Measurements from ENCODE around the gene LYL1.

The LYL1 gene

GRCh38 chr19:13122275-13122878 lies 19.7 kb upstream of the LYL1 start:
- Histone ChIP-seq H3K9me3 (ENCODE audit: low read depth, low read length) (no peaks in the 10 kb centered on the region), H3K27ac (no peak overlapping the region), H3K4me3 (no peak overlapping the region), H3K36me3 (ENCODE audit: insufficient read depth, low read length) (peaks cover 10% of the 10 kb centered on the region; the same call in 1 of the 2 replicates), H3K9ac (ENCODE audit: insufficient read length) (no peak overlapping the region)
- TF ChIP-seq FOXP2 (optimal IDR thresholded peaks at IDR 0.05; ENCODE audit: control extremely low read depth, extremely low read length, insufficient read depth) (no peak), POLR2AphosphoS5 (IDR thresholded peaks at IDR 0.05; ENCODE audit: borderline replicate concordance, low read depth, low read length) (no peak), EZH2 (IDR thresholded peaks at IDR 0.05) (no peak)
- DNase-seq (ENCODE audit: low read depth, low spot score) = no peak

DNA sequence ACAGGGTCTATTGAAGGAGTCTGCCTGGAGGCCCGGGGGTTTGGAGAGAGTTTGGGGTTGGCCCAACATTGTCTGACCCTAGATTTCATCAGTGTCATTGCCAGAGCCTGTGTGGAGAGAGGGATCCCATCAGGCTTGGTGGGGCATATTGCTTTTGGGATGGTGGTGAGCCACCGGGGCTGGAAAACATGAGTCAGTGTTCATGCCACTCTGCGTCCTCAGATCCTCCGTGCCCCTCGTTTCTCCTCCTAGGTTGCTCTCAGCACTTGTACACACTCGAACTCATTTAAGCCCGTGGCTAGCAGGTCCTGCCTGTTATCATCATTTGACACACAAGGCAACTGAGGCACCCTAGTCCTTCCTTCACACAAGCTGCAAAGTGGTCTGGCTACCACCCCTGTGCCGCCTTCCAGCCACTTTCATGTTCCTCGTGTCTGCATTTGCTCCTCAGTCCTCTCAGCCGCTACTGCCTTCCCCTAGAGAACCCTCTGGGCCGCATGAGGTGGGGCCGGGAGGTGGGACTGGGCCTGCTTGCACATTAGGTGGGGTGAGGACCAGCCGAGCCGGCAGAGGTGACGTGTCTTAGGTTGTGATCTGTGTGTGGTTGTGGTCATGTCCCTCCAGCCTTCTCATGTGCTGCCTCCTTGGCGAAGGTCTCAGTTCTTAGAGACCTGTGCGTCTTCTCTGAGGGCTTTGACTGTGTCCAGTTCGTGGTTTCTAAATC lies 19.1 kb upstream of the LYL1 start:
- peaks cover 10% of the 10 kb centered on the region; the same call in 1 of the 2 replicates for H3K36me3 ChIP-seq (ENCODE audit: insufficient read depth, low read length)
- no peak for TF ChIP-seq FOXP2 (optimal IDR thresholded peaks at IDR 0.05; ENCODE audit: control extremely low read depth, extremely low read length, insufficient read depth)
- no peak for TF ChIP-seq EZH2 (IDR thresholded peaks at IDR 0.05)
- no peak for TF ChIP-seq POLR2AphosphoS5 (IDR thresholded peaks at IDR 0.05; ENCODE audit: borderline replicate concordance, low read depth, low read length)
- no peak overlapping the region for H3K9ac ChIP-seq (ENCODE audit: insufficient read length)
- DNase-seq (ENCODE audit: low read depth, low spot score) = no peak
- H3K4me3 ChIP-seq = peak overlapping the region; percentile 92; the same call in 1 of the 2 replicates
- H3K27ac ChIP-seq = peak overlapping the region; percentile 79
- no peaks in the 10 kb centered on the region for H3K9me3 ChIP-seq (ENCODE audit: low read depth, low read length)

GRCh38 chr19:13120817-13121216 lies 18.2 kb upstream of the LYL1 start:
- H3K36me3 ChIP-seq (ENCODE audit: insufficient read depth, low read length) = peaks cover 5% of the 10 kb centered on the region; the same call in 1 of the 2 replicates
- peak; percentile 47 for DNase-seq (ENCODE audit: low read depth, low spot score)
- TF ChIP-seq FOXP2 (optimal IDR thresholded peaks at IDR 0.05; ENCODE audit: control extremely low read depth, extremely low read length, insufficient read depth) = no peak
- TF ChIP-seq POLR2AphosphoS5 (IDR thresholded peaks at IDR 0.05; ENCODE audit: borderline replicate concordance, low read depth, low read length) = 0 out of 2 replicates have a peak, but pooled peaks have one; percentile 15
- TF ChIP-seq EZH2 (IDR thresholded peaks at IDR 0.05) = no peak
- no peaks in the 10 kb centered on the region for H3K9me3 ChIP-seq (ENCODE audit: low read depth, low read length)
- H3K4me3 ChIP-seq = peak overlapping the region; percentile 92
- peak overlapping the region; percentile 79 for H3K27ac ChIP-seq
- peak overlapping the region; percentile 48 for H3K9ac ChIP-seq (ENCODE audit: insufficient read length)

- Histone ChIP-seq H3K36me3 (ENCODE audit: insufficient read depth, low read length) (peaks cover 8% of the 10 kb centered on the region), H3K9me3 (ENCODE audit: low read depth, low read length) (no peaks in the 10 kb centered on the region), H3K4me3 (peak overlapping the region; percentile 92), H3K27ac (peak overlapping the region; percentile 79), H3K9ac (ENCODE audit: insufficient read length) (peak overlapping the region; percentile 97)
- DNase-seq (ENCODE audit: low read depth, low spot score) = no peak
- no peak for TF ChIP-seq FOXP2 (optimal IDR thresholded peaks at IDR 0.05; ENCODE audit: control extremely low read depth, extremely low read length, insufficient read depth)
- TF ChIP-seq EZH2 (IDR thresholded peaks at IDR 0.05) = no peak
- no peak for TF ChIP-seq POLR2AphosphoS5 (IDR thresholded peaks at IDR 0.05; ENCODE audit: borderline replicate concordance, low read depth, low read length)
These were observed 17.4 kb upstream of the LYL1 start for GRCh38 chr19:13120031-13120430.

DNA sequence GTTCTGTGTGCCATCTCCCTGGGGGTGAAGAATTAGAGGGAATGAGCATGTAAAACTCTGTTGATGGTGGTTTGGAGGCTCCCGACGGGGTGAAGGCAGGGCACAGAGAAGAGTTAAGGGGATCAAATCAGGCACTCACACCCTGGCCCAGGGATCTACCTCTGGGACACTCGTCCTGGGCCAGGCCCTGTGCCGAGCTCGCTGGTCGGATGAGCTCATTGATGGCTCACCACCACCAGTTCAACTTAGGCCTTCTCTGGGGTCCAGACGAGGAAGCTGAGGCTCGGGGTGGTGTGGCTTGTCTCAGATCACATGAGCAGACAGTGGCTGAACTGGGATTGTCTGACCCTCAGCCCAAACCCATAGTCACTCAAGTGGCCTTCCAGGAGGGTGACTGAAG lies 17.0 kb upstream of the LYL1 start:
- TF ChIP-seq FOXP2 (optimal IDR thresholded peaks at IDR 0.05; ENCODE audit: control extremely low read depth, extremely low read length, insufficient read depth) (no peak), POLR2AphosphoS5 (IDR thresholded peaks at IDR 0.05; ENCODE audit: borderline replicate concordance, low read depth, low read length) (no peak)
- H3K9ac ChIP-seq (ENCODE audit: insufficient read length) = peak overlapping the region; percentile 97
- H3K27ac ChIP-seq = peak overlapping the region; percentile 79
- peaks cover 12% of the 10 kb centered on the region for H3K36me3 ChIP-seq (ENCODE audit: insufficient read depth, low read length)
- no peaks in the 10 kb centered on the region for H3K9me3 ChIP-seq (ENCODE audit: low read depth, low read length)
- DNase-seq (ENCODE audit: low read depth, low spot score) = no peak
- peak overlapping the region; percentile 92 for H3K4me3 ChIP-seq

DNA sequence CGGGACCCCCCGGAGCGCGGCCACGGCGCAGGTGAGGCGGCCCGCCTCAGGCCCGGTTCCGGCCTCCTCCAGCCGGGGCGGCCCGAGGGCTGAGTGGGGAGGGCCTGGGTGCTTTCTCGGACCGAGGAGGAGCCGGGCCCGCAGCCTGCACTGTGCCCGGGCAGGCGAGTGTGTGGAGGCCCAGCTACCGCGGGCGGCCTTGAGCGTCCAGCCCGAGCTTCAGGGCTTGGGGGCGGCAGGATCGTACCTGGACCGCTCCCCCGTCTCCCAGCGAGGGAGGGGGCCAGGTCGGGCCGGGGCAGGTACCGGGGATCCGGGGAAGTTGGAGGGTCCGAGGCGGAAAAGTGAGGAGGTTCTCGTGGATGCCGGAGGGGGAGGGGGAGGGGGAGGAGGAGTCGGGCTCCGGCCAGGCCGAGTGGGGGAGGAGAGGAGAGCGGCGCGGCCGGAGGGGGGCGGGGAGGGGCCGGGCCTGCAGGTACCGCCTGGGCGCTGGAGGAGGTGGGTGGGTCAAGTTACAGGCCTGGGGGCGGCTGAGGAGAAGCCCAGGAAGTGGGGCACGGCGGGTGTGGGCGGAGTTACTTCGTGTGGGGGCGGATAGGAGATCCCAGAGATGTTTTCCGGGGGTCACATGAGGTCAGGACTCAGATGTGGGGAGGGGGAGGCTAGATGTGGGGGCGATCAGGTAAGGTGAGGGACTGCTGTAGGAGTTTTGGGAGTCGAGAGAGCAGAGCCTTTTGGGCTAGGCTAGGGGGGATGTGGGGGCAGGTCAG lies 16.0 kb upstream of the LYL1 start:
- peak overlapping the region; percentile 97 for H3K9ac ChIP-seq (ENCODE audit: insufficient read length)
- H3K27ac ChIP-seq = peak overlapping the region; percentile 87
- H3K9me3 ChIP-seq (ENCODE audit: low read depth, low read length) = no peaks in the 10 kb centered on the region
- H3K36me3 ChIP-seq (ENCODE audit: insufficient read depth, low read length) = peaks cover 20% of the 10 kb centered on the region
- no peak for DNase-seq (ENCODE audit: low read depth, low spot score)
- TF ChIP-seq FOXP2 (optimal IDR thresholded peaks at IDR 0.05; ENCODE audit: control extremely low read depth, extremely low read length, insufficient read depth) (no peak), EZH2 (IDR thresholded peaks at IDR 0.05) (no peak), POLR2AphosphoS5 (IDR thresholded peaks at IDR 0.05; ENCODE audit: borderline replicate concordance, low read depth, low read length) (no peak)
- peak overlapping the region; percentile 92 for H3K4me3 ChIP-seq

GRCh38 chr19:13117772-13118423 lies 15.2 kb upstream of the LYL1 start, which contains the start of gene NACC1:
NACC1 (plus strand) TSS chr19:13118264; CDS start chr19:13135208, 16,944 bp downstream.
- Histone ChIP-seq H3K27ac (peak within 1 kb of the TSS; percentile 87), H3K9ac (ENCODE audit: insufficient read length) (peak within 1 kb of the TSS; percentile 97), H3K36me3 (ENCODE audit: insufficient read depth, low read length) (peaks cover 26% of the 10 kb centered on the region), H3K9me3 (ENCODE audit: low read depth, low read length) (no peaks in the 10 kb centered on the region), H3K4me3 (peak within 1 kb of the TSS; percentile 95)
- TF ChIP-seq FOXP2 (optimal IDR thresholded peaks at IDR 0.05; ENCODE audit: control extremely low read depth, extremely low read length, insufficient read depth) (no peak), POLR2AphosphoS5 (IDR thresholded peaks at IDR 0.05; ENCODE audit: borderline replicate concordance, low read depth, low read length) (no peak), EZH2 (IDR thresholded peaks at IDR 0.05) (no peak)
- DNase-seq (ENCODE audit: low read depth, low spot score) = no peak

Measured in SK-N-MC (cell line).